ENCODE data around the gene DYNLRB1. TPM values are rescaled to one million over a fixed set of nuclear protein-coding genes. Genes with fewer than 3 reads are reported as not detected.
A peak's percentile ranks its signal among the peaks of the same experiment; 100 is the strongest.

DYNLRB1 gene
- total RNA-seq: 100 to 1,000 TPM; 132 to 187 (median 148) TPM
- 100 to 1,000 TPM; 253 to 408 TPM for polyA plus RNA-seq
- long read RNA-seq, donor 1, transcript DYNLRB1-202 (4 exons, 675 nt): major isoform, 21 of 34 reads
- long read RNA-seq, donor 1, partial matches to known transcripts: 11 of 34 reads
- long read RNA-seq, donor 1, other reads (novel, unspliced or antisense): 2 of 34 reads
- long read RNA-seq, donor 2, transcript DYNLRB1-202 (4 exons, 675 nt): major isoform, 32 of 54 reads
- long read RNA-seq, donor 2, partial matches to known transcripts: 9 of 54 reads
- long read RNA-seq, donor 2, other reads (novel, unspliced or antisense): 13 of 54 reads
- long read RNA-seq, donor 3, partial matches to known transcripts: 1 of 6 reads
- long read RNA-seq, donor 3, other reads (novel, unspliced or antisense): 2 of 6 reads

DNA sequence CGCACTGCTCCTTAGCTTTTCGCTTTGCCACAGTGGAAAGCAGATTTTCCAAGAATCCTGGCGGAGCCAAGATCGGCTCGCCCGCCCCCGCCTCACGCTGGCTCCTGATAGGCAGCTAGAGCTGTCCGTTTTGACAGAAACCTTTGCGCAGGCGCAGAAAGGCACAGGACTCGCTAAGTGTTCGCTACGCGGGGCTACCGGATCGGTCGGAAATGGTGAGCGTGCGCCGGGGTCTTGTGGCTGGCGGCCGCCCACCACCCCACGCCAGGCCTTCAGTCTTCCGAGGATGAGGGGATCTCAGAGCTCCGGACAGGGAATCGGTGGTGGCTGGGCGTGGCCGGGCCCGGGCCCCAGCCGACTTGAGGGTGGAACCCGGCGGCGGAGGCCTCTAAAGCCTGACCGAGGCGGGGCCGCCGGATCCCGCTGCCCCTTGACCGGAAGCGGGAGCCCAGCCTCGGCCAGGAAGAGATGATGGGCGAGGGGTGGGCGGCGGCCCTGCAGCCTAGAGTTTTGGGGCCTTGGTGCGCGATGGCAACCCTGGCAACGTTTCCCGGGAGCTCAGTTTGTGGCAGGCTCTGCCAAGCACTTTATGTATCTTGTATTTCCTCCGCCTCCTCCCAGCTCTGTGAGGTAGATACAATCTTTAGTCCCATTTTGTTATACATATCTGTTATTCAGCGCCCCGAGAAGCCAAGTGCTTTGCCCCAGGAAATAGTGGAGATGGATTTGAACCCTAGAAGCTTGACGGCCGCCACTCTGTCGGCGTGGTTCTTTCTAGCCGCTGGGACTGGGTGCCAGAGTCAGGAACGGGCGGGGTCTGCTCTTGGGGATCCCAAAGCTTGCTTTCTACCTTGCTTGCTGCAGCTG lies at the start of gene DYNLRB1:
DYNLRB1 (plus strand) TSS at position 176 of the 867 bp plus-strand sequence; CDS start at position 213, 37 bp downstream.
- H3K36me3 ChIP-seq: peaks cover 0 to 46% (median 8%) of the 10 kb centered on the region in 9 donors
- H3K27ac ChIP-seq: peak within 1 kb of the TSS; percentile 85 to 98 (median 96)
- intact Hi-C loops (cut with DNase I): loop anchor here in 2 of 10 donors (5.0 to 10.0 kb wide), 2 partner anchors 204 to 662 kb away; no protein-coding TSS in a partner anchor
- WGBS, 2 donors: 0% methylated on average over 59 of the region's 59 CpGs
- H3K27me3 ChIP-seq: no peaks in the 10 kb centered on the region
- DNase-seq: peak; percentile 97 to 98
- peak; percentile 96 to 98 (median 97) for ATAC-seq
- TF ChIP-seq CTCF (IDR thresholded peaks at IDR 0.05): no peak
- no peaks in the 10 kb centered on the region for H3K9me3 ChIP-seq
- peak within 1 kb of the TSS; percentile 48 to 92 (median 74) for H3K4me3 ChIP-seq
- peaks cover 0 to 75% (median 43%) of the 10 kb centered on the region in 9 donors for H3K4me1 ChIP-seq

DNA sequence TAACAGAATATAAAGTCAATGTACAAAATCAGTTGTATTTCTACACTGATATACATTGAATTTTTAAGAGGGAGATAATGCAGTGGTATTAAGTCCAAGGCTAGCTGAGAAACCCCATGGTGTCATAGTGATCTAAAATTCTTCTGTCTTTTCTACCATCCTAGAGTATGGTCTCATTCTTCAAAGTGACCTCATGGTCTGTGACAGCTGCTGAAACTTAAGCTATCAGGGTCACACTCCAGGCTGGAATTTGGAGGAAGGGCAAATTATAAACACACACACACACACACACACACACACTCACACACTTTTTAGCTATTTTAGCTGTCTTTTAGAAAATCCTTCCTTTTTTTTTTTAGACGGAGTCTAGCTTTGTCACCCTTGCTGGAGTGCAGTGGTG lies 47.3 kb upstream of the DYNLRB1 start:
- 79 to 93% methylated on average over 1 of the region's 1 CpG for WGBS, 2 donors
- intact Hi-C loops (cut with DNase I): no loop called here
- no peaks in the 10 kb centered on the region for H3K27me3 ChIP-seq
- ATAC-seq (no peak), DNase-seq (no peak)
- H3K27ac ChIP-seq: no peak overlapping the region
- H3K36me3 ChIP-seq: peaks cover 0 to 92% (median 19%) of the 10 kb centered on the region in 9 donors
- no peaks in the 10 kb centered on the region for H3K9me3 ChIP-seq
- H3K4me3 ChIP-seq: no peak overlapping the region
- TF ChIP-seq CTCF (IDR thresholded peaks at IDR 0.05): no peak
- peaks cover 4 to 22% (median 18%) of the 10 kb centered on the region in 9 donors for H3K4me1 ChIP-seq

- no peaks in the 10 kb centered on the region for H3K27me3 ChIP-seq
- intact Hi-C loops (cut with DNase I): loop anchor here in 5 of 10 donors (5.0 to 10.0 kb wide), 2 partner anchors 158 to 160 kb away; no protein-coding TSS in a partner anchor
- peak in 6 of 8 donors; percentile 42 to 85 (median 72) for ATAC-seq
These were observed 43.8 kb upstream of the DYNLRB1 start for GRCh38 chr20:34472246-34472925.

More at GRCh38 chr20:34472246-34472925, 43.8 kb upstream of the DYNLRB1 start:
- TF ChIP-seq CTCF (IDR thresholded peaks at IDR 0.05): no peak
- Histone ChIP-seq H3K4me1 (peaks cover 4 to 28% (median 20%) of the 10 kb centered on the region in 9 donors), H3K4me3 (no peak overlapping the region), H3K9me3 (no peaks in the 10 kb centered on the region), H3K36me3 (peaks cover 0 to 78% (median 13%) of the 10 kb centered on the region in 9 donors), H3K27ac (peak overlapping the region in 6 of 10 donors; percentile 2 to 23 (median 18))
- no peak for DNase-seq
- WGBS, 2 donors: 62 to 66% methylated on average over 6 of the region's 6 CpGs

Measured in heart right ventricle (tissue), 16 donors.